GM18511 (cell line): ENCODE measurements around the gene BEGAIN.

Source experiments
- ATAC-seq: cut with Tn5 transposase; IDR thresholded peaks from one replicate; pipeline ENCODE4 v1.9.1; 2021; ENCODE audit warnings: mild to moderate bottlenecking, moderate library complexity; ENCODE audit not compliant: unreplicated experiment

The BEGAIN gene

DNA sequence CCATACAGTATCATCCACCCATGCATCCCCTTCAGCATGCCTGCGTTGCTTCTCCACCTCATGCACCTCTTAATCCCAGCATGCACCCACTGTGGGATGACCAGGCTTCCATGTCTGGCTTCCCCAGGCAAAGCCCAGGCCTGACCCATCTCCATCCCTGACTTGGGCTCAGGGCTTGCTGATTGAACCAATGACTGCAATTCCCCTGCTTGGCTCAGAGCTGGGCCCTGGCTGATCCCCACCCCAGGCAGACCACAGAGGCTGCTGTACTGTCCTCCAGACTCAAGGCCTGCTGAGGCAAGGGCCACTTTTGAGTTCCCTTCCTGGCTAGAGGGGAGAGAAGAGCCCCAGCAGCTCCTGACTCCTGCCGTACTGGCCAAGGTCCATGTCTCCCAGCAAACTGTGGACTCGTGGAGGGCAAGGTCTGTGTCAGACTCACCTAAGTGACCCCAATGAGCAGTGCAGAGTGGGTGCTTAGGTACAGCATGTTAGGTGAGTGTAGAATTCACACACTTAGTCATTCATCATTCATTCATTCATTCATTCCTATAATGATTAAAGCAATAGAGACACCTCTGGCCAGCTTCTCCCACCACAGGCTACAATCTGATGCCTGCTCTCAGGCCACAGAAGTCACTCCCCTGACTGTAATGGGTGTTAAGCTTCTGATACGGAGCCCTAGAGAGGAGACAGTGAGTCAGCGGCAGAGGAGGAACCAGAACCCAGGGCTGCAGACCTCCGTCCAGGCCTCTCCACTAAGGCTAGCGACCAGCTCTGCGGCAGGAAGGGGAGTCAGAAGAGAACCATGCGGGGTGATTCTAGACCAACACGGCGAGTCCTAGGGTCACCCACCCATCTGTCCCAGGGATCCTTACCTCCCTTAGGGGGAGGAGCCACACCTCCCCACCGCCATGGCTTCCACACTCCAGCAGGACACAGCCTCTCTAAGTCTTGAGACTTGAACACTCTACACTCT is 2.9 kb downstream of the BEGAIN start:
- ATAC-seq: no peak

DNA sequence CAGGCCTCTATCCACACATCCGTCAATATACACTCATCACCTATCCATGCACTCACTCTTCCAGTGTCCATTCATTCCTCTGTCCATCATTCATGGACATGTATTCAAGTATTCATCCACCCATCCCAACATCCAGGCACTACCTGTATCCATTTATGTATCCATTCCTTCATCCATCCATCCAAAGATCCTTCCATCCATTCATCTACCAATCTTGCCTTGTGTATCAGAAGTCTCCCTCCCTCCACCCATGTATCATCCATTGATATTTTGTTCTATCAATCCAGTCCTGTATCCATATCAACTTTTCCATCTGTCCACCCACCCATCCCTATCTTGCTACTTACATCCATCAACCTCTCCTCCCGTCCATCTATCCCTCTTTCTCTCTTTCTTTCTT is 4.0 kb downstream of the BEGAIN start:
- ATAC-seq: no peak

DNA sequence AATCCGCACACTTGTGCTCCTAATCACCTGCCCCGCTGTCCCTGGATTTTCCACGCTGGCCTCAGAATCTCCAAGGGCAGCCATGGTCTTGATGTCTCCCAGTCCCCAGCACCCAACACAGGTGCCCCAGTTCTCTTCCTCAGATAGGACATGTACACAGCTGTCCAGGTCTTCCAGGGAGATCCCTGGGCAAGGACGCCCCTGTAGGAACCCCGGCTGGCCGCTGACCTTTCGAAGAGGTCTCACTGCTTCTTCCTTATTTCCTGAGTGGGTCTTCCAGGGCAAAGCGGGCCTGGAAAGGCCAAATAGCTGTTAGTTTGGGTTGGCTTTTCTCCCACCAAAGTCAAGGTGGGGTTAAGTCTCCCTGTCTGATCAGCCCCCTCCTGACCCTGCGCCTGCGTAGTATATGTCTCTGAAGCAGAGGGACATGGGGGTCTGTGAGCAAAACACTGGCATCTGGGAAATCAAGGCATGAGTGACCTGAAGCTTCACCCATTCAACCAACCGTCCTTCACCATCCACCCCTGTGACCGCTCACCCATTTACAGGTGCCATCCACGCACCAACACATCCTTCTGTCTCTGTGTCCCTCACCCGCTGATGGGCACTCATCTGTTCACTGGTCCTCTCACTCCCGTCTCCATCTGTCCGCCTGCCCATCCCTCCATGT is 4.6 kb downstream of the BEGAIN start:
- ATAC-seq: no peak

DNA sequence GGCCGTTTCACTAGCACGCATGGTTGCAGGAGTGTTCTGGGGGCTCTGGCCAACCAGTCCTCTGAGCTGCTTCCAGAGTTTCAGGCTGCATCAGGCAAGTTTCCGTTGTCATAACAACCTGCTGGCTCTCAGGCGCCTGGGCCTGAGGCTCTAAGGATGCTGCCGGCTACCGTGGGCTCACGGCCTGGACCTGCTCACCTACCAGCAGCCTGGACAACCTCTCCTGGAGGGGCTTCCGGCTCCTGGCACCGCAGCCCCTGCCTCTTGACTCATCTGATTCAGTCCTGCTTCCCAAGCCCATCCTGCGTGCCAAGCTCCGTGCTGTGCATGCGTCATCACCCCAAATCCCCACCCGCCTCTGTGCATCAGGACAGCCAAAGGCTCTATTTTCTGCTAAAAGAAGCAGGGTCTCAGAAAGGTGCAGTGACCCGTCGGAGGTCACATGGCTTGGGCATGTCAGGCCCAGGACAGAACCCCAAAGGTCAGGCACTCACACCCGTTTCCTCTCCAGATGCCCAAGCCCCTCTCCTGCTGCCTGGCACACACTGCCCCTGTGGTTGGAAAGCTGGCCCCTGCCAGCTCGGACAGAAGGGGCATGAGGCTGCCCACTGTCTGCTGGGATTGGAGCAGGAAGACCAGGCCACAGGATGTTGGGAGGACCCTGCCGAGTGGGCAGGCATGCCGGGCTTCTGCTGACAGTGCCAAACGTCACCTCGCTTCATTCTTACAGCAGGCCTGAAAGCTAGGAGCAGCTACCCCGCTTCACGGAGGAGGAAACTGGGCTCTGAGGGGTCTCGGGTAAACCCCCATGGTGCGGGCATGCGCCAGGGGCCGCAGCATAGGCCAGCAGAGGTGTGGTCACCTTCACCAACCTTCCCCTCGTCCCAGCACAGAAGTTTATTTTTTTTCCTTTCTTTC is 5.7 kb downstream of the BEGAIN start:
- no peak for ATAC-seq

DNA sequence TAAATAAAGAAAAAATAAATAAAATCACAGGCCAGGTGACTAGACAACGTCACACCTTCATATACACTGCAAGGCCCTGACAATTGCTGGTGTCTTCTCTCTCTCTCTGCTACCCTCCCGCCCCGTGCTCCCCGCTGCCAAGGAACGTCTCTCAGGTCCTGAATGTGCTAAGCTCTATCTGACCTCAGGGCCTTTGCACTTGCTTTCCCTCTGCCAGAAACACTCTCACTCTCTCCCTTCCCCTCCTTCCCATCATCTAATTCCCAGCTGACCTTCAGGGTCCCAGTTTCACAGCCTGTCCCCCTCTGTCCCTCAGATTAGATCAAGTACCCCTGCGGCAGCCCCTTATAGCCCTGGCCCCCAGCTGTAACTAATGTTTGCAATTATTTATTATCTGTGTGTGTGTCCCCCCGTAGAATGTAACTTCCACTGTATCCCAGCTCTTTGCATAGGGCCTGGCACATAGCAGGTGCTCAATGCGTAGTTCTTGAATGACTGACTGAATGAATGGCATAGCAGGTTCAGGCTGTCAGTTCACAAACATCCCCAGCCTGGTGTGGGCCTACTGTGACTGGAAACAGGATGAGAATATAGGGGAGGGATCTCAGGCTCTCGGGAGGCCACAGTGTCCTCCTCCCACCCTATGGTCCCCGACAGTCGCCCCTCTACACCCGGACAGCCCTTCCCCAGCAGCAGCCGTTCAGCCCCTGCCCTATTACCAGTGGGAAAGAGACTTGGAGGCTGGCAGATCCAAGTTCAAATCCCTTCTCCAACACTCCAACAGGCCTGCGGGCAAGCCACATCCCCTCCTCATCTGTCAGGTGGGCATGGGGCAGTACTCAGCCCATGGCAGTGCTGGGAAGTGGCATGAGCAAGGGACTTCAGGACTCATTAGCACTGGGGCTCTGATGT is 6.6 kb downstream of the BEGAIN start:
- ATAC-seq: no peak

DNA sequence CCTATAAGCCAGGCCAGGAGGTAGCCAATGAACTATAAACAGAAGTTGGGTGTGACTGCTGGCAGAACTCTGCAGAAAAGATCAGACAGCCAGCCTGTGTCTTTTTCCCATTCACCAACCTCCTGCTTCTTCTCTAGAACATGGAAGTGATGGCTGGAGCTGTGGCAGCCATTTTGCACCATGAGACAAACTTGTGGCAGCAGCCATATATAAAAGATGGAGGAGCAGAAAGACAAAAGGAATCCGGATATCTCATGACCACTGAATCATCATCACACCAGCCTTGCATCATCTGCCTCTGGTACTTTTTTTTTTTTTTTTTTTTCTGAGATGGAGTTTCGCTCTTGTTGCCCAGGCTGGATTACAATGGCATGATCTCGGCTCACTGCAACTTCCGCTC is 8.7 kb downstream of the BEGAIN start:
- no peak for ATAC-seq

DNA sequence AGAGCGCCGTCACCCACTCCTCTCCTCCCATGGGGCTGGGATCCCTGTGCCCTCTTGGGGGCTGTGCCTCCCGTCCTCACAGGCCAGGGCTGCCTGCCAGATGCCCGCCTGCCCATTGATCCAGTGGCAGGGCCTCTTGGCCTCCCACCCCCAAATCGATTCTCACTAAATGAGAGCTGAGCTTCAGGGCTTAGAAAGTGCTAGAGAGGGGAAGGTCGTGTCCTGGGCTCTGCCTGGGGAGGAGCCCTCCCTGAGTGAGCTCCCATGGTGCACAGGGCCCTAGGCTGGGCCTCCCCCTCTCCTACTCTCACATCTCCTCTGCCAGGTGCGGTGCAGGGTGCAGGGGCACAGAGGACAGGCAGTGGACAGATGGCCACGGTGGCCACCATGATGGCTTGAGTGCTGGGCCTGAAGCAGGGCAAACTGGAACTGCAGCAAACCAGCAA is 9.2 kb downstream of the BEGAIN start:
- no peak for ATAC-seq

DNA sequence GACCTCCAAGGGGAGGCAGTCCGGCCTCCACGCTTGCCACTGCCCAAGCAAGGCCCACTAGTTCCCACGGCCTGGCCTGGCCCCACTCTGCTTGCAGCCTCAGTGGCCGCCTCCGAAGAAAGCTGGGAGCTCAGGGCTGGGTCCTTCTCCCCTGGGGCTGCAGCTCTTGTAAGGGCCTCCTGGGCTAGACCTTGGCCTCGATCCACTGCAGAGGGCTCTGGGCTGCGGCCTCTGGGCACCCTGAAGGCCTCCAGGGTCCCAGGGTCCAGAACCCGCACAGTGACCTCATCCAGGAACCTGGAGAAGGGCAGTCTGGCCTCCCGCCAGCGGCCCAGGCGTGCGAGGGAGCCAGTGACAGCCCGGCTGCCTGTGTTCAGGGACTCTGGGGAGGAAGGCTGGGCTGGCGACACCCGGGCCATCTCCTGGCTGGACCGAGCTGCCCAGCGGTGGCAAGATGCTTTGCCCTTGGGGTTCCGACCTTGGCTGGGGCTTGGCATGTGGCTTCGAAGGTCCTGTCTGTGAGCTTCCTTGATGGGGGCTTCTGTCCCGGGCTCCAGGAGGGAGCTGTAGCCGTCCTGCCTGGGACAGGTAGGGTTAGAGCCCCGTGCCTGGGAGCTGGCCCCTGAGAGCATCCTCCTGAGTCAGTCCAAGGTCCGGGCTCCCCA is 9.8 kb downstream of the BEGAIN start:
- ATAC-seq: no peak

DNA sequence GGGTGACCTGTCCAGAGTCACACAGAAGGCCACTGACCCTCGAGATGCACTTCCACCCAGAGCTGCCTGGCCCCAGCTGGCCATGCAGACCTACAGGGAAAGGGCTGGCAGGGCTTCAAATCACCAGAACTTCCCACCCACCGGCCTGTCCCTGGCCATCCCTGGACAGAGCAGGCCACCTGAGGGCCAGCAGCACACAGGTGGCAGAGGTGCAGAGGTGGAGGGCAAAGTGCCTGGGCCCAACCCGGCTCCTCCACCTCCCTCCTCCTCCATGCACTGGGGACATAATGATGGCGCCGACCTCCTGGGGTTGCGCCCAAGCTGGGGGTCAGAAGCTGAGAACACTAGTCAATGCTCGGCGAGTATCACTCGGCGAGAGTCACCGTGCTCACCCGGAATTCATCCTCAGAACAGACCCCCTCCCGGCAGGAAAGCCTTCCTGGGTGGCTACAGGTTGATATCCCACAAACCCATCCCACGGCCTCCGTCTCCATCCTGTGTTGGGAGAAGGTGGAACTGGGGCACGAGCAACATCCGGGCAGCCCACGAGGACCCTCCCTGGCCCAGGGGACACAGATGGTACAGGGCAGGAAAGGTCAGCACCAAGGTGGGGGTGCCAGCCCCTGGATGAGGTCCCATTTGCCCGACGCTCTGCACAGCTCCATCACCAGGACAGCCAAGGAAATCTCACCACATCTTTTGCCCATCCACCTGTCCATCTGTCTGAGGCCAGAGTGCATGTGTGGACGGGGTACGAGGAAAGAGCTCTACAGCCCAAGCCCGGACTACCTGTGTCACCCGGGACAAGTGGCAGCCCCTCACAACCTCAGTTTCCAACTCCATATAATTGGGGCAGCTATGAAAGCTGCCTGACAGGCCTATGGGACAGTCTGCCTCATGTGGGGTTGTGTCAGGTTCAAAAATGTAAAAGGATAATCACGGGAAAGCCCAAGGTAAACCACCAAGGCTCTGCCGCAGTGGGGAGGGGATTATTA is 10.8 kb downstream of the BEGAIN start:
- ATAC-seq: no peak

DNA sequence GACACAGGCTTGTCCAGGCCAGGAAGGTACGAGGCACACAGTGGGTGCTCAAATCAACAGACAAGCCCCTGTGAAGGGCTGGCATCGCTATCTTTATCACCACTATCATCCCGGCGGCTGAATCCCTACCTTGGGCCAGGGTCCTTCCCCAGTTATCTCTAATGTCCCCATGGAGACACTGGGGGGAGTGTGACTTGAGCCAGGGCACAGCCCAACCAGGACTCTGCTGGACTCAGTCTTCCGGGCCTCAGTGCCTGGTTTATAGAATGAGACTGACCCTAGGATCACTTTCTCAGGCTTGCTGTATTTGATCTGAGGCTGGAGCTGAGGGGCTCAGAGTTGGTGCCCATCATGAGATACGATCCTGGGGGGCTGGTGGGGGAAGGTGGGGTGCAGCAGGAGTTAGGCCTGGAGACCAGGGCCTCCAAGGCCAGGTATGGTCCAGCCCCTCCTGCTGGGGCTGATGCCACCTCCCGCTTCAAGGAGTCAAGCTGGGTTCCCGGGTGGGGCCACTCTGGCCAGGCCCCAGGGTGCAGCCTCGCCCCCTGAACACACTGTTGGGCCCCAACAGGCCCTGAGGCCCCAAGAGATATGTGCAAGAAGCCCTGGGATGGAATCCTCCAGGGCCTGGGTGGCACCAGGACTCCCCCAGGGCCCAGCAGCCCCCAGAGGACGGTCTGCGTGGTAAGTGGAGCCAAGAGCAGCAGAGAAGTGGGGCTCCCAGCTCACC is 11.8 kb downstream of the BEGAIN start:
- no peak for ATAC-seq

DNA sequence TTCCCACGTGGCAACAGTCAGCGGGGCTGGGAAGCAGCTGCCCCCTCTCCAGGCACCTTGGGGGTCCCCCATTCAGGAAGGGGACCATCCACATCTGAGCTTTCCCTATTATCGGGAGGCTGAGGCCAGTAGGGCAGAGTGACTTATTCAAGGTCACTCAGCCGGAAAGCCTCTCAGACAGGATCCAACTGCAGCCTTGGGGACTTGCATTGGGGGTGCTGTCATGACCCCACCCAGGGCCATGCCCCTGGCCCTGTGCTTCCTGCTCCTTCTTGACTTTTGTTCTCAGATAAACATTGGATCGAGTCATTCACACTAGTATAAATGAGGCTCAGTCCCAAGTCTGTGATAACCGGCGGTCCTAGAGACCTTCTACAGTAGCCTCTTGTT is 12.6 kb downstream of the BEGAIN start:
- ATAC-seq: no peak

DNA sequence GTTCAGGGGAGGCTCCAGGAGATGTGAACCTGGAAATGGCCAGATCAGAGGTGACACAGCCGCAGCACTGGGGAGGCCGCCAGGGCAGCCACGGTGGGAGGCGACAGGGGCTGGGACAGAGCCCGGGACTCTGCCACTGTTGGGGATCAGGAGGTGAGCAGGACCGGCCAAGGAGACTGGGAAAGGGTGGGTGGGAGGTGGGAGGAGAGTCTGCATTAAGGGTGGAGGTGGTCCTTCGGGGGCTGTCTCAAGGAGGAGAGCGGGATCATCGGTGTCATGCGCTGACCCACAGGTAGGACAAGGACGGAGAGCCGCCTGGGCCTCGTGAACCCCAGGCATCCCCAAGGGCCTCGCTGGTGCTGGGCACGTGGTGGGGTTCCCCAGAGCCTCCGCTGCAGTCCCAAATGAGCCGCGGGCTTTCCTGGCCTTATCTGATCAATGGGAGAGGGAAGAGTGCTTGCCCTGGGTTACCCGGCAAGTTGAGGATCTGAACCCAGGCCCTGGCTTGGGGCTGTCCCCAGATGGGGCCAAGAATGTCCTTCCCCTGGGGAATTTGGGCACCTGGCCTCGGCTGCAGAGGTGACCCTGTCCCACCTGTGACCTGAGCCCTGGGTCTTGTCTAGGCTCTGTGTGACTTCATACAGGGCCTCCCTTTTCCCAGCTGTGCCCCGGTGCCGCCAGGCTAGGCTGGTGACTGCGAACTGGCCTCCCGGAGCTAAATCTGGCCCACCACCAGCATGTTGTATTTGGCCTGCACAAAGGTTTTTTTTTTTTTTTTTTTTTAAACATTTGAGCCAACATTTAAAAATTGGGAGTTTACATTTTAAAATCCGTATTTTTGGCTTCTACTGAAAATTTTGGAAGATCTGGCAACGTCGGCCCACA is 13.2 kb downstream of the BEGAIN start:
- ATAC-seq: no peak

DNA sequence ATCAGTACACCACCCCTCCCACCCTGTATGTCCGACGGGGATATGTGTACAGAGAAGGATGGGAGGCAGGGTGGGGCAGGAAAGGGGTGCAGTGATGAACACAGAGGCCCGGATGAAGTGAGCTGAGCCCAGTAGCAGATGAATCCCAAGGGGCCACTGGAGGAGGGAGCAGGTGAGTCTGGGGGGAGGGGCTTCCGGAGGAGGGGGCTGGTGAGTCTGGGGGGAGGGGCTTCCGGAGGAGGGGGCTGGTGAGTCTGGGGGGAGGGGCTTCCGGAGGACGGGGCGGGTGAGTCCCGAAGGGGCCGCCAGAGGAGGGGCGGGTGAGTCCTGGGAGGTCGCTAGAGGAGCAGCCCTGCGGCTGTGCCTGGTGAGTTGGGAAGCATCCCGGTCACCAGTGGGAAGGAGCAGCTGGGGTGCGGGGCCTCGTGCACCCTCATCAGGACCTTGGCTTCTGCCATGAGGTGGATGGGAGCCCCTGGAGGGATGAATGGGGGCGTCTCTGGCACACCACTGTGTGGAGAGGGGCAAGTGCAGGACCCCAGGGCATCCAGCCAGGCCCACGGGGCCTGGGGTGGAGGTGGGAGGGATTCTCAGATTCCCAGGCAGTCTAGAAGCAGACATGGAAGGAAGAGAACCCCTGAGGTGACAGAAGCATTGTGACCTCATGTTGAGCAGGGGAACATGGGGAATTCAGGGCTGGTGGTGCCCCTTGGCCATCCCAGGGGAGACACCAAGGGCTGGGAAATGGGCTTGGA is 14.0 kb downstream of the BEGAIN start:
- no peak for ATAC-seq

DNA sequence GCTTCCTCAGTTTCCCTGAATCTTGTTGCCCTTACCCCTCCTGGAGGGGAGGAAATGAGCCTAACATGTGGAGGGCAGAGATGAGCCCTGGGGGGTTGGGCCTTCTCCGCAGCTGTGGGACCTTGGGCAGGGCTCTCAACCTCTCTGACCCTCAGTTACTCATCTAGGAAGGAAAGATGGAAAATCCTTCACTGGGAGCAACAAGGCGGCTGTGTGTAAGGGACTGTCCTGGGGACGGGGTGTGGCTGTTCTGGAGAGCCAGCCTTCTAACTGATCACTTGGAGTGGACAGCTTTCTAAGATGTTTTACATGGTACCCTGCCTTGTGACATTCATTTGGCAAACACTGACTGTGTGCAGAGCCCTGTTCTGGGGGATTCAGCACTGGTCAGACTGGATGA is 14.7 kb downstream of the BEGAIN start:
- no peak for ATAC-seq

DNA sequence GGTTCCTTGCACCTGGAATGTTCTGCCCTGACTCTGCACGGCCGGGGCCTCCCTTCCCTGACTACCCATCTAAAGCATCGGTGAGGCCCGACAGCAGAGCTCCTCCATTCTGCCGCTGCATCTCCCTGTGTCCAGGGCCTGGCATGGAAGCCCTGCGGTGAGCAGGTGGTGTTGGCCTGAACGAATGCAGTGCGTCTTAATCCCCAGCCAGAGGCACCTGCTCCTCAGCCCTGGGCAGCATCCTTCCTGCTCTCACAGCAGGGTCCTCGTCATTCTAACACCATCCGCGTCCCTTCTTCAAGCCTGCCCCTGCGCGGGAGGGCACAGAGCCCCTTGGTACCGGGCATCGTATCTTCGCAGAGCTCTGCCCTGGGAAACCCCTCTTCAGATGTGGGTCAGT is 15.4 kb downstream of the BEGAIN start:
- ATAC-seq: no peak
